ENCODE data around the gene ALOX5AP.

GRCh38 chr13:30742901-30743300, 7.6 kb downstream of the ALOX5AP start:
- TF ChIP-seq CTCF (IDR thresholded peaks at IDR 0.05; ENCODE audit: low read length) (no peak), EZH2 (optimal IDR thresholded peaks at IDR 0.05; ENCODE audit: low read depth, low read length) (no peak), EZH2phosphoT487 (IDR thresholded peaks at IDR 0.05; ENCODE audit: low read length) (no peak)

Data from MM.1S (cell line).